Activated CD8-positive, alpha-beta memory T cell treated with anti-CD3 and anti-CD28 coated beads for 1 hour (primary cell): ENCODE data around the gene ACTRT3.

Experiments
- DNase-seq, 2 donors: peaks; one replicate each; pipeline ENCODE4 v3.0.0-alpha.2; 2020; ENCODE audit warnings: low read depth in 1 of 2; ENCODE audit errors: extremely low read depth in 1 of 2

The ACTRT3 gene

DNA sequence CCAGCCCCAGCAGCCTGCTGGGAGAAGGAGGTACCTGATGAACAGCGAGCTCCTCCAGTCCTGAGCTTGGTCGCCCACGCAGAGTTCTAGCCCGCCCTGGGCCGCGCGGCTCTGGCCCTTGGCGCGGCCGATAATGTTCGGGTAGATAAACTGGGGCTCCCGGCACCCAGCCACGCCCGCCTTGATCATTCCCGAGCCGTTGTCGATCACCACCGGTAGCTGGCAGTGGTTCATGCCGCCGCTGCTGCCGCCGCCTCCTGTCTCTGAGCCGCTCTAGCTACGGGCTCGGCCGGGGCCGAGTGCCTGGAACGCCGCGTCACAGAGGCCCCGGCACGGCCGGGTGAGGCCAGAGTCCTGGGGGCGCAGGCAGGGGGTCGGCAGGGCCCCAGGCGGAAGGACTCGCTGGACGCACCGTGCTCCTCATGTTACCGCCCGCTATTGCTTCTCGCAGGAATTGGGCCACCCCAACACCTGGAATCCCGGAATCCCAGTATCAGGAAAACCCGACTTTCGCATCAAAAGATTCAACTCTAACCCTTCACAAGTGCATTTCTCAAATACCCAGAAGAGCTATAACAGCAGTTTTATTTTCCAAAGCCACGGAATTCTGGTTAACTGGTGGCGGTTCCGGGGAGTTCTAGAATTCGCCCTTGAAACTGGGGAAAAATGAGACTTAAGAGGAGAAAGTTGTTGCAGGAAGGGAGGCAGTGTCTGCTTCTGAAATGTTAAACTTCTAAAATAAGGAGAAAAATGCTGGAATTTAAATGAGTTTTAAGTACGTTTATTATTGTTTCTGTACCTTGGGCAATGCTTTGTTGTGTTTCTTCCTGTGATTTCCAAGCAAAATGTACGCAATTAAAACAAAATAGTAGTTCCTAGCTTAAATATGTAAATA, at the start of gene ACTRT3:
TSS of gene ACTRT3 (minus strand) at position 275 of the 895 bp plus-strand sequence. CDS start at position 234, 41 bp downstream.
- peak; percentile 34 to 41 for DNase-seq

DNA sequence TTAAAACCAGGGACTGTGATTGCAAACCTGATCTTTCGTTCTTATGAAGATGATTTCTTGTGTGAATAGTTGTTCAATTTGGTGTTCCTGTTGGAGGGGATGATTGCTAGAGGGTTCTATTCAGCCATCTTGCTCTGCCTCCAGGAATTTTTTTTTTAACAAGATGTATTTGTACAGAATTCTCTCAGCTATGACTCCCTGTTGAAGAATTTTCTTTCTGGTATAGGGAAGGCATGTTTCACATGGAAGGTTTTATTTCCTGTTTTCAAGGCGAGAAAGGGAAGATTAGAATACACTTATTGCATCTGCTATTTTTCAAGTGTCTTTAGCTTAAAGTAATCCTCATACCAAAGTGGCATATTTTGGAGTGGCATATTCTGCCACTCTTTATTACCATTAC, 49.0 kb upstream of the ACTRT3 start:
- DNase-seq = no peak

GRCh38 chr3:169815590-169816150, 46.3 kb upstream of the ACTRT3 start:
- DNase-seq = no peak

DNA sequence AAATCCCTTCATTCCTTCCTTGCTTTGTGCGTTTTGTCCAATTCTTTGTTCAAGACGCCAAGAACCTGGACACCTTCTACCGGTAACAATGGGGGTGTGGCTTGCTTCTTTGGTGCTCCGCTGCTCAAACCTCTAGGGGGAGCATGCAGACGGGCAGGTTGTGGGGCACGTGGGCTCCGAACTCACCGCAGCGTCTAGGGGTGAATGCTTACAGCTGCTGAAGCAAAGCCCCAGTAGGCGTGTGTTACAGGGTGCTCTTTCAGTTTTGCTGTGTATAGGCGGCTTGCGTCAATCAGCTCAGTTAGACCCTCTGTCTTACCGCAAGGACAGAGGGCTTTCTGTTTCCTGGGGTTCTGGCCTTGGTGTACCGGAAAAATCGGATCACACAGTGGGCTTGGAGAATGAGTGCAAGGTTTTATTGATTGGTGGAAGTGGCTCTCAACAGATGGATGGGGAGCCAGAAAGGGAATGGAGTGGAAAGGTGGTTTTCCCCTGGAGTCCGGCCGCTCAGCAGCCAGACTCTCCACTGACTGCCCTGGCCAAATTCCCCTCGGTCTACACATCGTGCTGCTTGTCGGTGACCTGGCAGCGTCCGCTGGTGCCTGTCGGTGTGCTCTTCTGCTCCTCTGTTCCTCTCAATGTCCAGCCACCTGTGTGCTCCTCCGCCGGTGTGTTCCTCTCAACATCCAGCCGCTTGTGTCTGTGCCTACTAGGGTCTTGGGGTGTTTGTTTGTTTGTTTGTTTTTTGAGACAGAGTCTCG, 44.6 kb upstream of the ACTRT3 start:
- DNase-seq = peak; percentile 40 to 45

DNA sequence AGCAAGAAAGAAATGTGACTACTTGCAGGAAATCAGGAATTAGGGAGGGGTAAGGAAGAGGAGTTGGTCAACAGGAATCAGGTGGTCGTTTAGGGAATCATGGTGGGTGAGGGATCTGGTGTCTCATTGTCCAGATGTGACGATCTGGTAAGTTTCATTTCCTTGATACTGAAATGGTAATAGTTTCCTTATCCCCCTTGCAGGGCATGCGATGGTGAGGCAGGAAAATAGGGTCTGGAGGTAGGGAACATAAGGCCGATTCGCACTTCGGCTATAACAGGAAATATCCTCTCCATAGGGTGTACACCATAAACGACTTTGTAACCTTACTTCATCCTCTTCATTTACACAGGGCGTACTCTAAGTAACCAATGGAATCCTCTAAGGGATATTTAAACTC, 43.9 kb upstream of the ACTRT3 start:
- no peak for DNase-seq

DNA sequence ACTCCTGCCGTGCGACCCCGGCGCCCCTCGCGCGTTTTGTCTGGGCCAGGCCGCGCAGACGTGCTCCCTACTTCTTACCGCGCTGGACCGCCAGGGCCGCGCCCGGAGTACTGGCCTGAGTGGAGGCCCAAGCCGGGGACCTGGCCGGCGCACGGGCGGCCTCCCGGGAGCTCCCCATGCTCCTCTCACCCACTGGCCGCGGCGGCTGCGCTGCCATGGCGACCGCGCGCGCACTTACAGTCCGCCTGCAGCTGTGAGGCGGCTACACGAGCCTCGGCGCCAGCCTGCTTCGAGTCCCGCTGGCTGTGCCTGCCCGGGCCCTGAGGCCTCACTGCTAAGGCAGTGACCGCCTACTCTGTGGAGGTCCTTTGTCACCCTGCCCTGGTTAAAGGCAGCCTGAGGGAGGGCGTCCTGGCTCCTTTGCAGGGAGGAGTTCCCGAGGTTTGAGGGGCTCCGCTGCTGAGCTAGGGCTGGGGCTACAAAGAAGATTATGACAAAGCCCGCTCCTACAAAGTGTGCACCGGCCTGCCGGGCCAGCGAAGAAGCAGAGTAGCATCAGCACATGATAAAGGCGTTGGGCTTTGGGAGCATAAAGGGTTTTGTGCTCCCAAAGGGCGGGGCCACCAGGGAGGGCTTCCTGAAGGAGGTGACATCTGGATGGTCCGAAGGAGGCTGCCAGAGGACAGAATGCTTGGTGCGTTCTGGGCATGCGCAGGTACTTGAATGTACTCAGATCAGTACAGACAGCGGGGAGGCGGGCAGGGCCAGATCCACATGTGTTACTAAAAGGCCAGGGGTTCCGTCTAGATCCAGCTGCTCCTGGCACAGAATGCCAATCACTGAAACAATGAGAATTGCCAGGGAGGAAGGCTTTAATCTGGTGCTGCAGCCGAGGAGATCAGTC, 43.2 kb upstream of the ACTRT3 start, which contains the start of the genes LRRC34 and LRRIQ4:
TSS of gene LRRC34 (minus strand) at position 573 of the 904 bp plus-strand sequence. CDS start at position 217, 356 bp downstream.
TSS of gene LRRIQ4 (plus strand) at position 539 of the 904 bp plus-strand sequence. CDS start 9,052 bp downstream, outside the sequence.
- peak in 1 of 2 donors; percentile 49 for DNase-seq

DNA sequence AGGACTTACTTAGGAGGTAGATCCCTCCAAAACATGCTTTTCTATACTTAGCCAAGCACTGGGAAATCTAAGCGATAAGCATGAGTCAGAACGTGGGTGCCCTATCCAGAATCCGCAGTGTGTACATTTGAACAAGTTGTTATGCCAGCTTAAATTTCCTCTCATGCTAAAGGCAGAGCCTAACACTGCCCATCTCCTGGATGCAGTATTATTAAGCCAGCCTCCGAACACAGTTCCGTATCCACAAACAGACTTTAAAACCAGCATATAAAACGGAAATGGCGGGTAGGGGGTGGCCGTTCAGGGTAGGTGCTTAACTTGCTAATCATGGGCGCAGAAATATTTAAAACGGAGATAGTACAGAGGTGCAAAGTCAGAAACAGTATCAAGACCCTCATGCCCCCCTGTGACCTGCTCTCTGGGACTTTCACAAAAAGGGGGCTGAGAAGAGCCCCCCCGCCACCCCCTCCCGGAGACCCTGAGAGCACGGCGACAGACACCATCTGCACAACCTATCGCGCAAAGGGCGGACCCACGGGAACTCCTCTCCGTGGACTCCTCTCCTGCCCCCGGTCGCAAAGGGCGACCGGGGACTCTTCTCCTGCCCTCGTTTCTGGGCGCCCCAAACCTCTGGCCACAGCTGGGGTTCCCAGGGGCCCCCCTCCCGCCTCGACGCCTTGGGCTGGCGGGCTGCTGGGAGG, 42.4 kb upstream of the ACTRT3 start:
- DNase-seq = no peak

GRCh38 chr3:169809230-169809795, 40.0 kb upstream of the ACTRT3 start:
- no peak for DNase-seq

DNA sequence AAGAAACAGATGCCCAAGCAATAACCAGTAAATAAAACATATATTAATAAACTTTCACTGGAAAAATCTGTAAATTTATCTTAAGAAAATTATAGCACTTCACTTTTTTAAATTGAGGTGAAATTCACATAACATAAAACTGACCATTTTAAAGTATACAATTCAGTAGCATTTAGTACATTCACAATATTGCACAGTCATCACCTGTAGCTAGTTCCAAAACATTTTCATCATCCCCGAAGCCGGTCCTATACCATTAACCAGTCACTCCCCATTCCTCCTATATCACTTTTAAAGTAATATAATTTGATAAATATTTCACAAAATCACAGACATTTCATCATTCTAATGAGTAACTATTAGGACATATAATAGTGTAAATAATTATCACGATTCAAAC, 35.3 kb upstream of the ACTRT3 start:
- no peak for DNase-seq

GRCh38 chr3:169792359-169792758, 23.0 kb upstream of the ACTRT3 start:
- no peak for DNase-seq

- DNase-seq = no peak
Measured at GRCh38 chr3:169790687-169791429, 21.5 kb upstream of the ACTRT3 start.

- no peak for DNase-seq
Measured at GRCh38 chr3:169790219-169790618, 20.9 kb upstream of the ACTRT3 start.

- DNase-seq = no peak
Measured at GRCh38 chr3:169787791-169788190, 18.4 kb upstream of the ACTRT3 start.

GRCh38 chr3:169787120-169787519, 17.8 kb upstream of the ACTRT3 start:
- DNase-seq = no peak

GRCh38 chr3:169781209-169781855, 12.0 kb upstream of the ACTRT3 start:
- no peak for DNase-seq

GRCh38 chr3:169780742-169781141, 11.4 kb upstream of the ACTRT3 start:
- DNase-seq = no peak

GRCh38 chr3:169777822-169778221, 8.5 kb upstream of the ACTRT3 start:
- no peak for DNase-seq

- no peak for DNase-seq
Measured at GRCh38 chr3:169774186-169774585, 4.8 kb upstream of the ACTRT3 start.
